K562 (cell line): ENCODE measurements around the gene PLXNA2. TPM values are rescaled to one million over a fixed set of nuclear protein-coding genes. Genes with fewer than 3 reads are reported as not detected.
A peak's percentile ranks its signal among the peaks of the same experiment; 100 is the strongest.

Experiments used
- CXXC5 ChIP-seq: fragments of 250-450 bp; sonication (Bioruptor Pico); IDR thresholded peaks from 2 replicates; pipeline ENCODE4 v1.8.0; 2022; ENCODE audit warnings: inconsistent platforms, mild to moderate bottlenecking, moderate library complexity
- GATAD2A ChIP-seq: fragments of 450-650 bp; IDR thresholded peaks from 2 replicates; pipeline ENCODE4 v1.6.1; 2017
- GATAD2B ChIP-seq: fragments of 450-650 bp; IDR thresholded peaks from 2 replicates; pipeline ENCODE4 v1.6.1; 2017; ENCODE audit warnings: mild to moderate bottlenecking, borderline replicate concordance
- KDM5B ChIP-seq: fragments of 200-600 bp; sonication (generic); IDR thresholded peaks from 2 replicates; pipeline ENCODE4 v1.6.1; 2012; ENCODE audit warnings: low read depth, mild to moderate bottlenecking, moderate library complexity, low read length, control low read depth, inconsistent platforms; ENCODE audit not compliant: insufficient replicate concordance
- SAP30 ChIP-seq: fragments of 200-600 bp; sonication (generic); IDR thresholded peaks from 2 replicates; pipeline ENCODE4 v1.6.1; 2012; ENCODE audit warnings: borderline replicate concordance, low read depth, mild to moderate bottlenecking, moderate library complexity, low read length, control low read depth, inconsistent platforms; ENCODE audit not compliant: insufficient read depth, poor library complexity, severe bottlenecking
- polyA plus RNA-seq, 8 experiments: library from polyadenylated mRNA; depleted of rRNA in 4 of 8; stranded (reverse) in 5 of 8; unstranded in 3 of 8; fragments of >200 nt; fragmentation: Nextera tagmentation in 2 of 8; fragmentation: Illumina TruSeq in 1 of 8; extraction: Ambion mirVana in 2 of 8; extraction: Trizol in 1 of 8; gene quantifications; 2 replicates each; pipeline versions ENCODE4 v1.2.1 to v1.2.3, GENCODE V29; 2011 to 2014; ENCODE audit warnings: inconsistent platforms in 1 of 8, missing spikeins in 1 of 8
- total RNA-seq, 7 experiments: library from RNA; depleted of rRNA in 6 of 7; stranded (reverse); fragments of >200 nt in 6 of 7; fragmentation: Illumina TruSeq in 2 of 7; extraction: Trizol in 2 of 7; gene quantifications; 2 replicates each; pipeline versions ENCODE4 v1.2.1 to v1.2.3, GENCODE V29; 2011 to 2021; ENCODE audit warnings: low replicate concordance in 1 of 7
- TF ChIP-seq, protein P1 (sequence below): sonication (generic); formaldehyde crosslinking; IDR thresholded peaks from 2 replicates; pipeline ENCODE4 v1.8.0; 2022; ENCODE audit warnings: mild to moderate bottlenecking, missing genetic modification reagents
- TF ChIP-seq, protein P2 (sequence below): sonication (generic); formaldehyde crosslinking; IDR thresholded peaks from 2 replicates; pipeline ENCODE4 v1.8.1; 2022; ENCODE audit warnings: missing genetic modification reagents
- TF ChIP-seq, protein P3 (sequence below): sonication (generic); formaldehyde crosslinking; IDR thresholded peaks from 2 replicates; pipeline ENCODE4 v1.8.1; 2023; ENCODE audit warnings: mild to moderate bottlenecking, missing genetic modification reagents
- TF ChIP-seq, protein P4 (sequence below): fragments of 200-800 bp; sonication (Bioruptor generic); IDR thresholded peaks from 2 replicates; pipeline ENCODE4 v1.6.1; 2017; ENCODE audit warnings: missing genetic modification characterization, missing compliant biosample characterization

The PLXNA2 gene
- total and polyA plus RNA-seq, 9 of the 15 experiments (the other 6 are each of a cell fraction or from before 2014, with no cell fraction given): 0.01 to 1.3 (median 0.32) TPM

DNA sequence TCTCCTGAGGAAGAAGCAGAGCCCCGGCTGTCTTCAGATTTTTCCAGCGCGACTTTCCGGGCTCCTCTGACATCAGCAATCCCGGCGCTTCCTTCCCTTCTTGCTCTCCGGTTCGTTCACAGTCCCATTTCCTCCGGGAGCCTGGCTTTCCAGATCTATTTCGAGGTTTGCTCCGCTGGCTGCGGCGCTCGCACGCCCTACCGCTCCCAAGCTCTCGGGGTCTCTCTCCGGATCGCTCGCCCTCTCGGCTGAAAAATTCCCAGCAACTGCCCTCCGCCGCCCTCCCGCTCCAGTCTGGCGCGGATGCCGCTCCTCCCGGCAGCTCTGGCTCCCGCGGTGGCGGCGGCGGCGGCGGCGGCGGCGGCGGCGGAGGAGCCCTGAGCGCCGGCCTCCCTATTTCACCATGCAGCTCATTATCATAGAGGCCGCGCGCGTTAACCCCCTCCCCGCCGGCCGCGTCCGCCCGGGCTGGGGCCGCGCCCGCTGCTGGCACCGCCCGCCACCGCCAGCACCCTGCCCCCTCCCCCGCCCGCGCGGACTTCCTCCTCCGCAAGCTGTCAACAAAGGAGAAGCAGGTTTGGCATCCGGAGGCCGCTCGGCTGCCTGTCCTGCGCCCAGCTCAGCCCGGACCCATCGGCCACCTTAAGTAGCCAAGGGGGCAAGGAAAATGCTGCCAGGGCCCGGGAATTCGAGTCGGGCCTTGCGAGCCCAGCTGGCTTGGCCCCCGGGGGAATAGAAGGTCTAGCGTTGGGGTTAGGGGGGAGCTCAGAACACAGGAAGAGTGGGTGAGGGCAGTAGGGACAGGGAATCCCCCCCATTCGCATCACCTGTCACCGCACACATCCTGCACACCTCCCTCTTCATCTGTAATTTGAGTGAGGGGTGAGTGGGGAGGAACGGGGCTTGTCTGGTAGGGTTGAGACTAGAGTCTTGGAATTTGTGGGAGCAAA, at the start of gene PLXNA2 (continued):
- TF ChIP-seq, protein P1, sequence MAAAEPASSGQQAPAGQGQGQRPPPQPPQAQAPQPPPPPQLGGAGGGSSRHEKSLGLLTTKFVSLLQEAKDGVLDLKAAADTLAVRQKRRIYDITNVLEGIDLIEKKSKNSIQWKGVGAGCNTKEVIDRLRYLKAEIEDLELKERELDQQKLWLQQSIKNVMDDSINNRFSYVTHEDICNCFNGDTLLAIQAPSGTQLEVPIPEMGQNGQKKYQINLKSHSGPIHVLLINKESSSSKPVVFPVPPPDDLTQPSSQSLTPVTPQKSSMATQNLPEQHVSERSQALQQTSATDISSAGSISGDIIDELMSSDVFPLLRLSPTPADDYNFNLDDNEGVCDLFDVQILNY (CRISPR knock-in tag): no peak
- TF ChIP-seq GATAD2A: no peak
- TF ChIP-seq KDM5B: peak; percentile 8
- TF ChIP-seq, protein P2, sequence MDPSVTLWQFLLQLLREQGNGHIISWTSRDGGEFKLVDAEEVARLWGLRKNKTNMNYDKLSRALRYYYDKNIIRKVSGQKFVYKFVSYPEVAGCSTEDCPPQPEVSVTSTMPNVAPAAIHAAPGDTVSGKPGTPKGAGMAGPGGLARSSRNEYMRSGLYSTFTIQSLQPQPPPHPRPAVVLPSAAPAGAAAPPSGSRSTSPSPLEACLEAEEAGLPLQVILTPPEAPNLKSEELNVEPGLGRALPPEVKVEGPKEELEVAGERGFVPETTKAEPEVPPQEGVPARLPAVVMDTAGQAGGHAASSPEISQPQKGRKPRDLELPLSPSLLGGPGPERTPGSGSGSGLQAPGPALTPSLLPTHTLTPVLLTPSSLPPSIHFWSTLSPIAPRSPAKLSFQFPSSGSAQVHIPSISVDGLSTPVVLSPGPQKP (CRISPR knock-in tag): no peak
- TF ChIP-seq SAP30: peak; percentile 4
- TF ChIP-seq, protein P3, sequence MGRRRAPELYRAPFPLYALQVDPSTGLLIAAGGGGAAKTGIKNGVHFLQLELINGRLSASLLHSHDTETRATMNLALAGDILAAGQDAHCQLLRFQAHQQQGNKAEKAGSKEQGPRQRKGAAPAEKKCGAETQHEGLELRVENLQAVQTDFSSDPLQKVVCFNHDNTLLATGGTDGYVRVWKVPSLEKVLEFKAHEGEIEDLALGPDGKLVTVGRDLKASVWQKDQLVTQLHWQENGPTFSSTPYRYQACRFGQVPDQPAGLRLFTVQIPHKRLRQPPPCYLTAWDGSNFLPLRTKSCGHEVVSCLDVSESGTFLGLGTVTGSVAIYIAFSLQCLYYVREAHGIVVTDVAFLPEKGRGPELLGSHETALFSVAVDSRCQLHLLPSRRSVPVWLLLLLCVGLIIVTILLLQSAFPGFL (CRISPR knock-in tag): no peak
- TF ChIP-seq, protein P4, sequence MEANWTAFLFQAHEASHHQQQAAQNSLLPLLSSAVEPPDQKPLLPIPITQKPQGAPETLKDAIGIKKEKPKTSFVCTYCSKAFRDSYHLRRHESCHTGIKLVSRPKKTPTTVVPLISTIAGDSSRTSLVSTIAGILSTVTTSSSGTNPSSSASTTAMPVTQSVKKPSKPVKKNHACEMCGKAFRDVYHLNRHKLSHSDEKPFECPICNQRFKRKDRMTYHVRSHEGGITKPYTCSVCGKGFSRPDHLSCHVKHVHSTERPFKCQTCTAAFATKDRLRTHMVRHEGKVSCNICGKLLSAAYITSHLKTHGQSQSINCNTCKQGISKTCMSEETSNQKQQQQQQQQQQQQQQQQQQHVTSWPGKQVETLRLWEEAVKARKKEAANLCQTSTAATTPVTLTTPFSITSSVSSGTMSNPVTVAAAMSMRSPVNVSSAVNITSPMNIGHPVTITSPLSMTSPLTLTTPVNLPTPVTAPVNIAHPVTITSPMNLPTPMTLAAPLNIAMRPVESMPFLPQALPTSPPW: peak; percentile 62
- TF ChIP-seq GATAD2B: 0 out of 2 replicates have a peak, but pooled peaks have one; percentile 43
- peak; percentile 32; the same call in 1 of the 2 replicates for TF ChIP-seq CXXC5 (CRISPR knock-in tag)
